ENCODE data around the gene CDC73.

DNA sequence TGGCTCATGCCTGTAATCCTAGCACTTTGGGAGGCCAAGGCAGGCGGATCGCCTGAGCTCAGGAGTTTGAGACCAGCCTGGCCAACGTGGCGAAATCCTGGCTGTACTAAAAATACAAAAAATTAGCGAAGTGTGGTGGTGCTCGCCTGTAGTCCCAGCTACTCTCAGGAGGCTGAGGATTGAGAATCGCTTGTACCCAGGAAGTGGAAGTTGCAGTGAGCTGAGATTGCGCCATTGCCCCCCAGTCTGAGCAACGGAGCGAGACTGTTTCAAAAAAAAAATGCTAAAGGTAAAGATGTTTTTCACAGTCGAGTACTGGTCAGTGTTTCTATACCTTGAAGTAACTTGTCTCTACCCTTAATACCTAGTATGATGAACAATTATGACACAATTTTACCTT lies 27.7 kb upstream of the CDC73 start:
- TF ChIP-seq GATA2 (IDR thresholded peaks at IDR 0.05; ENCODE audit: low read depth, low read length) (no peak), GATA3 (IDR thresholded peaks at IDR 0.05; ENCODE audit: low read depth, low read length) (no peak)
